ENCODE data around the gene MFNG.

DNA sequence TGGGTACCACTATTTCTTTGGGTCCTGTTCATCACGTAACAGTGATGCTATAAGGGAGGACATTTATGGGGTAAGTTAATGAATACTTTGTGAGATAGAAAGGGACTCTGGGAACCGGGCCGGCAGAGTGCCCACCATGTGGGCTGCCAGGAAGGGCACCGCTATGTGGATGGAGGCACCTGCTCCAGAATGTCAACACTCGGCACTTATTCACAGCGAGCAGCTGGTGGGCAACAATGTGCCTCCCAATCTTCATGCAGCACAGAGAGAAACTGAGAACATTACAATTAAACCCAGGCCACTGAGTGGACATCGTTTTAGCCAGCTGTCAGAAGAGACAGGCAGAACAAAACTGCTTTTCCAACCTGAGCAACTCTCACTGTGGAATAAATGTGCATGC lies 43.1 kb downstream of the MFNG start:
- TF ChIP-seq, protein P1, sequence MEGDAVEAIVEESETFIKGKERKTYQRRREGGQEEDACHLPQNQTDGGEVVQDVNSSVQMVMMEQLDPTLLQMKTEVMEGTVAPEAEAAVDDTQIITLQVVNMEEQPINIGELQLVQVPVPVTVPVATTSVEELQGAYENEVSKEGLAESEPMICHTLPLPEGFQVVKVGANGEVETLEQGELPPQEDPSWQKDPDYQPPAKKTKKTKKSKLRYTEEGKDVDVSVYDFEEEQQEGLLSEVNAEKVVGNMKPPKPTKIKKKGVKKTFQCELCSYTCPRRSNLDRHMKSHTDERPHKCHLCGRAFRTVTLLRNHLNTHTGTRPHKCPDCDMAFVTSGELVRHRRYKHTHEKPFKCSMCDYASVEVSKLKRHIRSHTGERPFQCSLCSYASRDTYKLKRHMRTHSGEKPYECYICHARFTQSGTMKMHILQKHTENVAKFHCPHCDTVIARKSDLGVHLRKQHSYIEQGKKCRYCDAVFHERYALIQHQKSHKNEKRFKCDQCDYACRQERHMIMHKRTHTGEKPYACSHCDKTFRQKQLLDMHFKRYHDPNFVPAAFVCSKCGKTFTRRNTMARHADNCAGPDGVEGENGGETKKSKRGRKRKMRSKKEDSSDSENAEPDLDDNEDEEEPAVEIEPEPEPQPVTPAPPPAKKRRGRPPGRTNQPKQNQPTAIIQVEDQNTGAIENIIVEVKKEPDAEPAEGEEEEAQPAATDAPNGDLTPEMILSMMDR (conservative IDR thresholded peaks at IDR 0.05 in 1 of 2, IDR thresholded peaks at IDR 0.05 in 1 of 2; ENCODE audit: low read depth in 1 of 2, low read length in 2 of 2), result no peak
- no peak for TF ChIP-seq EZH2 (IDR thresholded peaks at IDR 0.05; ENCODE audit: low read length, missing control alignments)
